Testis (tissue), 3 donors: ENCODE results near the gene OST4. TPM values are rescaled to one million over a fixed set of nuclear protein-coding genes. Genes with fewer than 3 reads are reported as not detected.

ENCODE experiments used
- DNase-seq: peaks from one replicate; pipeline ENCODE4 v3.0.0-alpha.2; 2019
- H3K27ac ChIP-seq, 2 donors: fragments of 200-600 bp; sonication (generic); one replicate each; pipeline ENCODE4 v1.5.1; 2019
- H3K27me3 ChIP-seq: fragments of 200-600 bp; sonication (generic); one replicate; pipeline ENCODE4 v1.5.1; 2019
- H3K36me3 ChIP-seq: fragments of 200-600 bp; sonication (generic); one replicate; pipeline ENCODE4 v1.5.1; 2017; ENCODE audit warnings: low read depth; ENCODE audit errors: missing control alignments
- H3K4me1 ChIP-seq: fragments of 200-600 bp; sonication (generic); one replicate; pipeline ENCODE4 v1.5.1; 2019
- H3K4me3 ChIP-seq, 2 donors: fragments of 200-600 bp; sonication (generic); one replicate each; pipeline ENCODE4 v1.5.1; 2017 to 2019
- H3K9me3 ChIP-seq: fragments of 200-600 bp; sonication (generic); one replicate; pipeline ENCODE4 v1.5.1; 2017
- CTCF ChIP-seq, 3 experiments: fragments of 450-650 bp in 2 of 3; fragments of 200-600 bp in 1 of 3; sonication (generic) in 1 of 3; IDR thresholded peaks; one replicate each; pipeline ENCODE4 v1.5.1; 2016 to 2019; ENCODE audit warnings: antibody characterized with exemption in 3 of 3, mild to moderate bottlenecking in 2 of 3, moderate library complexity in 1 of 3
- POLR2A ChIP-seq: fragments of 450-650 bp; IDR thresholded peaks from one replicate; pipeline ENCODE4 v1.6.1; 2017; ENCODE audit warnings: antibody characterized with exemption, mild to moderate bottlenecking, moderate library complexity
- WGBS, 2 donors: methylation state at CpG; one replicate each; pipeline ENCODE4 v1.1.5; 2018; 5-methylcytosine and 5-hydroxymethylcytosine counted together
- intact Hi-C: fragments of 100-400 bp; cut with DNase I; formaldehyde crosslinking; loops from one replicate; pipeline ENCODE4 v1.15.1; 2023; ENCODE audit warnings: low total_unique reads
- polyA plus RNA-seq: library from polyadenylated mRNA; stranded (reverse); fragments of 350-450 nt; fragmentation: Illumina TruSeq; extraction: RNeasy Lipid Tissue Mini Kit (QIAGEN cat#74804); gene quantifications from one replicate; pipeline ENCODE4 v1.2.3, GENCODE V29; 2014; ENCODE audit warnings: low read depth, low replicate concordance; ENCODE audit not compliant: insufficient read depth
- total RNA-seq, 2 donors: library from RNA; depleted of rRNA; stranded (reverse); fragments of >200 nt; gene quantifications; one replicate each; pipeline ENCODE4 v1.2.3, GENCODE V29; 2016

OST4 gene
- total and polyA plus RNA-seq, 3 donors from 2014 or later, result 220 to 297 (median 262) TPM

DNA sequence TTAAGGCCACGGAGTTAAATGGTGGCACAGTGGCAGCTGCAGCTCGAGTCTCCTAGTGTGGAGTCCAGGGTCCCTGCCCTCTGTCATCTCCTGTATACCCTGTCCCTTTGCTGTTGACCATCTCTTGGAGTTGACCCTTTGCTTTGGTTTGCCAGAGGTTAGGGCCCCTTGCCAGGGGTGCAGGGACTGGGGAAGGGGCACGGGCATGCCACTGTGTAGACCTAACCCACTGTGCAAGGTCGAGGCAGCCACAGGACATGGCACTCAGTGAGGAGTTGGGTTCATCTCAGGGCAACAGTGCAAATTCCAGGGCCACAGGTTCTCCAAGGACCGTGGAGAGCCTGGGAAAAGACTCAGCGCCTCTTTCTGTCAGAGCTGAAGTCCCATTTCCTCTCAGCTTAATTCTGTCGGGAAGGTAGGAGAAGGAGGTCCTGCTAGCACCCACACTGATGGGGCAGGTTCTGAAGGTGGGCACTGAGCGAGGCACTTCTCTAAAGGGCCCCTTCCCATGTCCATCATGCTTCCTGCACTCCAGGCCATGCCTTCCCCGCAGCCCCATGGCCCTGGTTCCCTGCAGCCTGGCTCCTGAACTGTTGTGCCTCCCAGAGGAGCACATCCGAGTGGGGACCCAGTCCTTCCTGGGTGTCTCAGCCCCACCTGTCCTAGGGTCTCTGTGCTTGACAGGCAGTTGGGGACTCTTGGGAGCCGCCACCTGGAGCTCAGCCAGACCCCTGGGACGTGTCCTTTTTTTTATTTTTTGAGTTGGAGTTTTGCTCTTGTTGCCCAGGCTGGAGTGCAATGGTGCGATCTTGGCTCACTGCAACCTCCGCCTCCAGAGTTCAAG lies 17.9 kb upstream of the OST4 start:
- no peaks in the 10 kb centered on the region for H3K9me3 ChIP-seq
- DNase-seq, result no peak
- intact Hi-C loops, result loop anchor here (5.0 to 10.0 kb wide), 2 partner anchors 125 to 127 kb away; partner anchors contain the start of genes ATRAID, CAD and SLC5A6
- peaks cover 13% of the 10 kb centered on the region for H3K4me1 ChIP-seq
- no peaks in the 10 kb centered on the region for H3K36me3 ChIP-seq
- H3K27ac ChIP-seq, result no peak overlapping the region
- TF ChIP-seq POLR2A (no peak), CTCF (IDR thresholded peaks at IDR 0.05) (no peak)
- no peaks in the 10 kb centered on the region for H3K27me3 ChIP-seq
- H3K4me3 ChIP-seq, result no peak overlapping the region
- 88 to 93% methylated on average over 14 of the region's 14 CpGs for WGBS, 2 donors

GRCh38 chr2:27088634-27089033 lies 17.2 kb upstream of the OST4 start:
- H3K4me3 ChIP-seq, result no peak overlapping the region
- H3K27ac ChIP-seq, result no peak overlapping the region
- 85 to 87% methylated on average over 6 of the region's 6 CpGs for WGBS, 2 donors
- no peak for TF ChIP-seq POLR2A
- TF ChIP-seq CTCF (IDR thresholded peaks at IDR 0.05), result no peak
- no peak for DNase-seq
- H3K9me3 ChIP-seq, result no peaks in the 10 kb centered on the region
- intact Hi-C loops, result loop anchor here (5.0 to 10.0 kb wide), 2 partner anchors 126 kb away; partner anchors contain the start of genes ATRAID, CAD and SLC5A6
- peaks cover 13% of the 10 kb centered on the region for H3K4me1 ChIP-seq
- H3K36me3 ChIP-seq, result no peaks in the 10 kb centered on the region
- no peaks in the 10 kb centered on the region for H3K27me3 ChIP-seq

GRCh38 chr2:27087823-27088410 lies 16.5 kb upstream of the OST4 start:
- H3K9me3 ChIP-seq, result no peaks in the 10 kb centered on the region
- DNase-seq, result no peak
- H3K4me1 ChIP-seq, result peaks cover 10% of the 10 kb centered on the region
- H3K4me3 ChIP-seq, result no peak overlapping the region
- H3K27ac ChIP-seq, result no peak overlapping the region
- intact Hi-C loops, result loop anchor here (5.0 to 10.0 kb wide), 2 partner anchors 126 to 127 kb away; partner anchors contain the start of genes ATRAID, CAD and SLC5A6
- no peaks in the 10 kb centered on the region for H3K36me3 ChIP-seq
- TF ChIP-seq CTCF (IDR thresholded peaks at IDR 0.05) (no peak), POLR2A (no peak)
- H3K27me3 ChIP-seq, result no peaks in the 10 kb centered on the region
- WGBS, 2 donors, result 71 to 75% methylated on average over 5 of the region's 5 CpGs

GRCh38 chr2:27086724-27087593 lies 15.5 kb upstream of the OST4 start, which contains the start of gene KHK:
Gene KHK (plus strand): TSS chr2:27086772. CDS start chr2:27087260, 488 bp downstream.
- Histone ChIP-seq H3K36me3 (no peaks in the 10 kb centered on the region), H3K27ac (peak within 1 kb of the TSS; percentile 65 to 95), H3K4me1 (peaks cover under 1% of the 10 kb centered on the region), H3K27me3 (no peaks in the 10 kb centered on the region), H3K9me3 (no peaks in the 10 kb centered on the region), H3K4me3 (peak within 1 kb of the TSS; percentile 72 to 74)
- no peak for DNase-seq
- intact Hi-C loops, result loop anchor here (5.0 to 10.0 kb wide), 2 partner anchors 125 to 128 kb away; partner anchors contain the start of genes ATRAID, CAD and SLC5A6
- TF ChIP-seq CTCF (IDR thresholded peaks at IDR 0.05) (no peak), POLR2A (no peak)
- 13 to 20% methylated on average over 10 to 47 of the region's 54 CpGs for WGBS, 2 donors
